H1 (cell line): ENCODE results near the gene KRT13. TPM values are rescaled to one million over a fixed set of nuclear protein-coding genes. Genes with fewer than 3 reads are reported as not detected.

Source experiments
- CBX5 ChIP-seq: fragments of 300-800, 300-1000 bp; sonication (generic); IDR thresholded peaks from 2 replicates; pipeline ENCODE4 v1.7.1; 2016; ENCODE audit warnings: antibody characterized with exemption, low read length, low read depth
- CREB1 ChIP-seq: IDR thresholded peaks from 2 replicates; pipeline ENCODE4 v1.6.1; 2012; ENCODE audit warnings: inconsistent platforms
- HDAC2 ChIP-seq, 2 experiments: fragments of 300-600 bp in 1 of 2; sonication (generic) in 1 of 2; IDR thresholded peaks; 2 replicates each; pipeline ENCODE4 v1.6.1; 2011 to 2012; ENCODE audit warnings: low read depth in 2 of 2, low read length in 2 of 2, mild to moderate bottlenecking in 2 of 2, moderate library complexity in 2 of 2, borderline replicate concordance in 1 of 2, inconsistent platforms in 1 of 2
- KDM4A ChIP-seq: IDR thresholded peaks from one replicate; pipeline ENCODE4 v1.7.1; 2012; ENCODE audit warnings: low read depth, mild to moderate bottlenecking, moderate library complexity, low read length, inconsistent platforms; ENCODE audit not compliant: severe bottlenecking
- RAD21 ChIP-seq, 2 experiments: IDR thresholded peaks in 1 of 2; conservative IDR thresholded peaks in 1 of 2; 2 replicates each; pipeline ENCODE4 v1.6.1; 2011; ENCODE audit warnings: low read depth in 2 of 2, low read length in 2 of 2, improper control_type of control experiment in 1 of 2, inconsistent platforms in 1 of 2, mild to moderate bottlenecking in 1 of 2, moderate library complexity in 1 of 2
- RBBP5 ChIP-seq: IDR thresholded peaks from 2 replicates; pipeline ENCODE4 v1.7.1; 2012; ENCODE audit warnings: low read depth, mild to moderate bottlenecking, inconsistent platforms, low read length, moderate library complexity, borderline replicate concordance
- SAP30 ChIP-seq: fragments of 300-600 bp; sonication (generic); IDR thresholded peaks from 2 replicates; pipeline ENCODE4 v1.7.1; 2012; ENCODE audit warnings: low read length, moderate library complexity, mild to moderate bottlenecking, inconsistent platforms; ENCODE audit not compliant: insufficient read depth, insufficient replicate concordance
- SP1 ChIP-seq: IDR thresholded peaks from 2 replicates; pipeline ENCODE4 v1.6.1; 2011; ENCODE audit warnings: low read depth, low read length
- YY1 ChIP-seq: IDR thresholded peaks from 2 replicates; pipeline ENCODE4 v1.6.1; 2011; ENCODE audit warnings: low read depth, mild to moderate bottlenecking, low read length
- polyA plus RNA-seq, 7 experiments: library from polyadenylated mRNA; depleted of rRNA in 3 of 7; stranded (reverse) in 5 of 7; unstranded in 2 of 7; fragments of >200 nt in 5 of 7; fragments of 200-250 nt in 2 of 7; gene quantifications; 1 replicate in 5 of 7; 2 replicates in 1 of 7; 4 replicates in 1 of 7; pipeline versions ENCODE4 v1.2.1 to v1.2.3, GENCODE V29; 2011 to 2013; ENCODE audit warnings: missing spikeins in 2 of 7, mixed read lengths in 2 of 7
- total RNA-seq: library from RNA; stranded (reverse); fragmentation: NEBNext Ultra II Directional; extraction: Animal tissue kit (Norgen Biotek cat#: 25700); gene quantifications from 2 replicates; pipeline ENCODE4 v1.2.1, GENCODE V29; 2021
- TF ChIP-seq, protein P1 (sequence below), 3 experiments: IDR thresholded peaks; 1 replicate in 2 of 3; 2 replicates in 1 of 3; pipeline versions ENCODE4 v1.5.1 to v1.6.1; 2011; ENCODE audit warnings: low read length in 3 of 3, mild to moderate bottlenecking in 3 of 3, inconsistent platforms in 2 of 3, low read depth in 1 of 3, moderate library complexity in 1 of 3; ENCODE audit not compliant: insufficient read depth in 1 of 3; ENCODE audit errors: control extremely low read depth in 1 of 3

Gene KRT13
- total and polyA plus RNA-seq, 2 of the 8 experiments (the other 6 are each of a cell fraction or from before 2014, with no cell fraction given), result 0.09 TPM; not detected in 1

DNA sequence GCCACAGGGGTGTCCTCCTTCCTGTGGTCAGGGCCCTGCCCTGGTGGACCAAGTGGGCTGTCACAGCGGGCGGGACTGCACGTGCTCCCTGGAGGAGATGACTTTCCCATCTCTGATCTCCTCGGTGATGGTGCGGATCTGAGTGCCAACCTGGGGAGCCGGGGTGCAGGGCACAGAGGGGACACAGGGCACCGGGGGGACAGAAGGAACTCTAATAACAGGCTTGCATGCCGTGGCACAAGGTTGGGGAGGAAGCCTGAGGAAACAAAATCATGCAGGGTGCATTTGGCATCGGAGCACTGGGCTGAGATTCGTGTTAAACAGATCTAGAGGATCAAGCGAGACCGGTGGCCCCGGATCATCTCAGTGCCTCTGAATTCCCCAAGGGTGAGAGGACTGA is 19.1 kb downstream of the KRT13 start (continued):
- TF ChIP-seq, protein P1, sequence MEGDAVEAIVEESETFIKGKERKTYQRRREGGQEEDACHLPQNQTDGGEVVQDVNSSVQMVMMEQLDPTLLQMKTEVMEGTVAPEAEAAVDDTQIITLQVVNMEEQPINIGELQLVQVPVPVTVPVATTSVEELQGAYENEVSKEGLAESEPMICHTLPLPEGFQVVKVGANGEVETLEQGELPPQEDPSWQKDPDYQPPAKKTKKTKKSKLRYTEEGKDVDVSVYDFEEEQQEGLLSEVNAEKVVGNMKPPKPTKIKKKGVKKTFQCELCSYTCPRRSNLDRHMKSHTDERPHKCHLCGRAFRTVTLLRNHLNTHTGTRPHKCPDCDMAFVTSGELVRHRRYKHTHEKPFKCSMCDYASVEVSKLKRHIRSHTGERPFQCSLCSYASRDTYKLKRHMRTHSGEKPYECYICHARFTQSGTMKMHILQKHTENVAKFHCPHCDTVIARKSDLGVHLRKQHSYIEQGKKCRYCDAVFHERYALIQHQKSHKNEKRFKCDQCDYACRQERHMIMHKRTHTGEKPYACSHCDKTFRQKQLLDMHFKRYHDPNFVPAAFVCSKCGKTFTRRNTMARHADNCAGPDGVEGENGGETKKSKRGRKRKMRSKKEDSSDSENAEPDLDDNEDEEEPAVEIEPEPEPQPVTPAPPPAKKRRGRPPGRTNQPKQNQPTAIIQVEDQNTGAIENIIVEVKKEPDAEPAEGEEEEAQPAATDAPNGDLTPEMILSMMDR (IDR thresholded peaks at IDR 0.05; ENCODE audit: control extremely low read depth in 1 of 3, insufficient read depth in 1 of 3, low read depth in 1 of 3, low read length in 3 of 3), result no peak
- TF ChIP-seq HDAC2 (IDR thresholded peaks at IDR 0.05; ENCODE audit: borderline replicate concordance in 1 of 2, low read depth in 2 of 2, low read length in 2 of 2) (no peak), CREB1 (no peak), RBBP5 (no peak), SP1 (no peak), CBX5 (no peak), KDM4A (no peak), YY1 (no peak), SAP30 (no peak), RAD21 (IDR thresholded peaks at IDR 0.05 in 1 of 2, conservative IDR thresholded peaks at IDR 0.05 in 1 of 2; ENCODE audit: low read depth in 2 of 2, low read length in 2 of 2) (no peak)
